NT2/D1 (cell line): ENCODE measurements around the gene SPAG5.

Source experiments
- SUZ12 ChIP-seq: IDR thresholded peaks from 2 replicates; pipeline ENCODE4 v1.6.1; 2011; ENCODE audit not compliant: insufficient read length, insufficient read depth; ENCODE audit errors: extremely low read depth
- YY1 ChIP-seq: IDR thresholded peaks from 2 replicates; pipeline ENCODE4 v1.6.1; 2011; ENCODE audit not compliant: insufficient read length, insufficient read depth
- ZNF274 ChIP-seq: IDR thresholded peaks from 2 replicates; pipeline ENCODE4 v1.6.1; 2011; ENCODE audit warnings: mild to moderate bottlenecking, low read depth, low read length

- TF ChIP-seq SUZ12 (no peak), YY1 (no peak), ZNF274 (no peak)
Observed at GRCh38 chr17:28545787-28546415, 52.9 kb downstream of the SPAG5 start.
